Superior temporal gyrus (tissue), 1 donor: Measurements from ENCODE around the gene SLC1A5.

Source experiments
- DNase-seq: peaks from one replicate; pipeline ENCODE4 v3.0.0-alpha.2; 2016; ENCODE audit errors: extremely low spot score

The SLC1A5 gene

DNA sequence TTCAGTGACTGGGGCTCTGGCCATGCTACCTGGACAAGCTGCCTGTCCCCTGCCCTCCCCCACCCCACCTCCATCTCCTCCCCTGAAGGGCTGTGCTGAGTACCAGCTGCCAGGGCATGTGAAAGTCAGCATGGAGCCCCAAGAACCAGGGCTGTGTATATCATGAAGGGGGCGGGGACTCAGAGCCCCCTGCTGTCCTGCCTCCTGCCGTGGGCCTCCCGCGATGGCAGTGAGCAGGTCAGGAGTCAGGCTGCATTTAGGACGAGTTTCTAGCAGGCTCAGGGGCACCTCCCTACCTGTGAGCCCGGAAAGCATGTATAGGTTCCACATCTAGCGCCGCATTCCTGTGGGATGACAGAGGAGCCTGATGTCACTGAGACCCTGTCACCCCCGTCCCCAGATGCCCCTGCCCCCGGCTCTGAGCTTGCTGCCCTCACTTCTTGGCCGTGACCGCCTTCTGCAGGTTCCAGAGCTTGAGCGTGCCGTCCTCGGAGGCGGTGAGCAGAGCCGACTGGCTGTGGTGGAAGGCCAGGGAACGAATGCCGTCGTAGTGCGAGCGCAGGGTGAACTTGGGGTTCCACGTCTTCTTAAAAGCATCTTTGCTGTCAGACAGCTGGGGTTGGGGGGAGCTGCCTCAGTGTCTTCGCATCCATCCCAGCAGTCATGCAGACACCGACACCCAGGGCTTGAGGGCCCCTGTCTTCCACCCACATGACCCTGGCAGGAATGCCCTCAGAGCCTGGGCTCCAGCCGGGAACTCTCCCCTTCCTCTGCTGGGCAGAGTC, 63.2 kb downstream of the SLC1A5 start:
- no peak for DNase-seq
